NCI-H524 treated with DMSO at 0.1 percent for 48 hours (cell line): ENCODE data around the gene RETREG2.
"Not testable (repeated sequence)": the region's sequence is repeated elsewhere in the genome, so short reads cannot be mapped to it uniquely, and the experiment has no call there.

ENCODE experiments used
- DNase-seq: peaks from one replicate; lab custom pipeline; 2025; lab: John Stamatoyannopoulos, UW

The RETREG2 gene

GRCh38 chr2:219197388-219197787 is 19.3 kb downstream of the RETREG2 start:
- no peak for DNase-seq

DNA sequence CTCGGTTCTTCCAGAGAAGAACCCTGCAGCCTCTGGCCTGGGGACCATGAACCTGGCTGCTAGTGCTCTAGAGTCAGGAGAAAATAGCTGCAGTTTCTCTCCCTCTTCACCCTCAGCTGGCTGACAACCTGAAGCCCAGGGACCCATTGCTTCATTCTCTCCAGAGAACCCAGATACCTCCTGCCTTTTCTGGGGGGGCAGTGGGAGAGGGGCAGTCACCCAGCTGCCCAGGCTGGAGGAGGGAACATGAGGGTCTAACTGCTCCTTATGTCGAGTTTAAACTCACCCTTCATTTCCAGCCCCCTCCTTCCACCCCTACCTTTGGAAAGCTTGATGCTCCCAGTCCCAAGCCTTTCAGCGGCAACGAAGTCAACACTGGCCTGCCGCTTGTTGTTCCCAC is 20.9 kb downstream of the RETREG2 start:
- no peak for DNase-seq

DNA sequence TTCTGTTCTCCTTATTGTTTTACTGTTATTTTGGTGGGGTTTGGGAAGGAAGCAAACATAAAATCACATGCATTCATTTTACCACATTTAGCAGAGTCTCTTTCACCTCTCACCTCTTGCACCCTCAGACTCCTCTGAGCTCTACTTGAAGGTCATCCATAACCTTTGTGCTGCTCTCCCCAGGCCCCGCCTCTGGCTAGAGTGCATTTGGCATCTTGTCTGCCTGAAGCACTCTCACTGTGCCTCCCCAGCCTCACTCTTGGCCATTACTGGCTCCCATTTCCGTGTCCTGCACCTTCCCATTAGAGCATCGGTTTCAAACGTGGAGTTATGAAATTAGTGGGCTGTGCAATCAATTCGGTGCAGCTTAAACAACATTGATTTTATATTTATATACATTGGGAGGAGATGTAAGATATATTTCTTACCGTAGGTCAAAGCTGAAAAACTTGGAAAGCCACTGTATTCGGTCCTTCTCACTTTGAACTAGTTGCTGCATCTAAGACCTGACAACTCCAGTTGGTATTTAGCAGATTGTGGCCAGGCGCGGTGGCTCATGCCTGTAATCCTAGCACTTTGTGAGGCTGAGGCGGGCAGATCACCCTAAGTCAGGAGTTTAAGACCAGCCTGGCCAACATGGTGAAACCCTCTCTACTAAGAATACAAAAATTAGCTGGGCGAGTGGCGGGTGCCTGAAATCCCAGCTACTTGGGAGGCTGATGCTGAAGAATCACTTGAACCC is 21.6 kb downstream of the RETREG2 start:
- DNase-seq = no peak

GRCh38 chr2:219200502-219201326 is 22.6 kb downstream of the RETREG2 start:
- DNase-seq = not testable (repeated sequence)

- DNase-seq = not testable (repeated sequence)
Measured at GRCh38 chr2:219201331-219201730, 23.3 kb downstream of the RETREG2 start.

- DNase-seq = no peak
Measured at GRCh38 chr2:219204425-219205164, 26.5 kb downstream of the RETREG2 start.

DNA sequence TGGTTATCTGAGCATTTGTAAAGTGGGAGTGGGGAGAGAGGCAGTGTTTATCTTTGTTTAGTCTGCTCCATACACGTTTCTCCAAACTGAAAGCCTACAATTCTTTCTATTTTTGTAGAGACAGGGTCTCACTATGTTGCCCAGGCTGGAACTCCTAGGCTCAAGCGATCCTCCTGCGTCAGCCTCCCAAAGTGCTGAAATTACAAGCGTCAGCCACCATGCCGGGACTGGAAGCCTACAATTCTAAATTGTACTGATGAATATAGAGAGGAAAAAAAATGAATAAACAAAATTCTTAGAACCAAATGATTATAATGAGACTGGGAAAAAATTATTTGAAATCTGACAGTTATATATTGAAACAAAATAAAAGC is 27.1 kb downstream of the RETREG2 start:
- no peak for DNase-seq

DNA sequence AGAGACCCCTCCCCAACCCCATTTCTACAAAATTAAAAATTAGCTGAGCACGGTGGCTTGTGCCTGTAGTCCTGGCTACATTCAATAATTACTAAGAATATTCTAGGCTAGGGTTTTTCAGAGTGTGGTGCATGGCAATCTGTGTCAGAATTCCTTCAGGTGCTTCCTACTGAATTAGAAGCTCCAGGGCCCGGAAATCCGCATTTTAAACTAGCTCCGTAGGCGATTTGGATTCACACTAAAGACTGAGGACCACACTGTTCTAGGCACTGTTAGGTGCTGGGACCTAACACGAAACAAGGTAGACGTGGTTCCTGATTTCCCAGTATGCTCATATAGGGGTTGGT is 27.9 kb downstream of the RETREG2 start:
- no peak for DNase-seq

GRCh38 chr2:219206328-219207133 is 28.5 kb downstream of the RETREG2 start, which contains the start of gene ZFAND2B:
ZFAND2B (plus strand) TSS chr2:219206782; CDS start chr2:219206988, 206 bp downstream.
- DNase-seq = peak; percentile 51

- DNase-seq = no peak
Measured at GRCh38 chr2:219207134-219207883, 29.2 kb downstream of the RETREG2 start.

GRCh38 chr2:219207884-219208740 is 30.0 kb downstream of the RETREG2 start:
- no peak for DNase-seq

DNA sequence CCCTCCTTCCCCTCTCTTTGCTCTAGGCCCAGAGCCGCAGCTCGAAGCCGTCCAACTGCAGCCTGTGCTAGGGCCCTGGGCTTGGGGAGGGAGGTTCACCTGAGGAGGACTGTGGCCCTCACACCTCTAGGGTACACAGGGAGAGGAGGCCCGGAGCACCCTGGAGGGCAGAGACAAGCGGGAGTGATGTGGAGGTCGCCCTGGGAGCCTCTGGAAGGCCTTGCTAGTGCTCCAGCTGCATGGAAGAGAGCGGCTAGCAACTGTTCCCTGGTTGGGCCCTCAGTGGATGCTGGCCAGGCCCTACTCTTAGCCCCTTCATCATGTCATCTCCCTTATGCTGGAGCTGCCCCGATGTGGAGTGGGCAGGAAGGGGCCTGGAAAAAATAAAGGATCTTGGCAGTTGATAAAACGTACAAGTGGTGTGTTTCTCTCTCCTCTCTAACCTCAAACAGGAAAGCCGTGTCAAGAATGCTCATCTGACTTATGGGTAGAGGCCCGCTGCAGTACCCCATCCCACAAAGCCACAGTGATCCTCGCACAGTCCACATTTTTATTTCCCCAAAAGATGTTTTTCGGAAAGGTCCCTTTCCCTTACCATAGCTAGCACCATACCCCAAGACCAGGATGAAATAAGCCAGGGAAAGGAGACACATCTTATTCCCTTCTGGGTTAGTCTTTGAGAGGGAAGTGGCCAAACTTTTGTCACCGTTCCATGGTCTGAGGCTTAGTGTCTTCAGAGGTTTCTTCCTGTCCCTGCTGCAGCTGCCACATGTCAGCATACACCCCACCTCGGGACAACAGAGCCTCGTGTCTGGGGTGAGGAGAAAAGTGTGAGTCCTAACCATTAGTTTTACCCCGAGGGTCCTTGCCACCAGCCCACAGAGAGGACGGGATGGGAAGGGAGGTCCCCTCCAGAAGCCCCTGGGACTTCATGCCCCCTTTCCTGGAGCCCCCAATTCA is 31.4 kb downstream of the RETREG2 start:
- no peak for DNase-seq

GRCh38 chr2:219210196-219210885 is 32.3 kb downstream of the RETREG2 start:
- DNase-seq = no peak

DNA sequence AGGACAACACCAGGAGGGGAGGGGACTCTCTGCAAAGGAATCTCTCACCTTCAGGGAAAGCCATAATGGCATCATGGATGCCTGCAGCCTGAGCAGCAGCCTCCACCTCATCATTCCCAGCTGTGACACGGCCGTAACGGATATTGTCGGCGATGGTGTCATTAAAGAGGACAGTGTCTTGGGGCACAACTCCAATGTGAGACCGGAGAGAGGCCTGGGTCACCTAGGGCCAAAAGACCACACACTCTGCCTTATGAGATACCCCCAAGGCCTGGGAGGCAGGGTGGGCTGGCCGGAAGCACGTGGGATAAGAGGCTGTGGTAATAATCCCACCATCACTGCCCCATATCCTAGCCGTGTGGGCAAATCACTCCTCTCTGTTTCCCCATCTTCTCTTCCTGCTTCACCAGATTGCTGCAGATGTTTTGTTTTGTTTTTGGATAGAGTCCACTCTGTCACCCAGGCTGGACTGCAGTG is 32.8 kb downstream of the RETREG2 start:
- no peak for DNase-seq

DNA sequence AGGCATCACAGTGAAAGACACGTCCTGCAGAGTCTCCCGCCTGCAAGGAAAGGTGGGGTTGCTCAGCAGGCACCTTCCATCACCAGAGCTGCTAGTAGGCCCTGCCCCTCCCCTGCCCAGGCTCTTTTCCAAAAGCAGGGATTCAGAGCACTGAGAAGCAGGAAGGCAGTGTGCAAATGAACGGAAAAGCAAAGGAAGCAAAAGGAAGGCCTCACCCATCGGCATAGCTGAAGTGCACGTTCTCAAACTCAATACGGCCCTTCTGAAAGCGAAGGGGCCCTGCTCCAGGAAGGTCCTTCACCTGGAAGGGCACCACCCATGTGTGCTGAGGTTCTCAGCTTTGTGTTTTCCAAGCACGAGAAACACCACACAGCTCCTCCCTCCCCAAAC is 34.9 kb downstream of the RETREG2 start:
- no peak for DNase-seq

DNA sequence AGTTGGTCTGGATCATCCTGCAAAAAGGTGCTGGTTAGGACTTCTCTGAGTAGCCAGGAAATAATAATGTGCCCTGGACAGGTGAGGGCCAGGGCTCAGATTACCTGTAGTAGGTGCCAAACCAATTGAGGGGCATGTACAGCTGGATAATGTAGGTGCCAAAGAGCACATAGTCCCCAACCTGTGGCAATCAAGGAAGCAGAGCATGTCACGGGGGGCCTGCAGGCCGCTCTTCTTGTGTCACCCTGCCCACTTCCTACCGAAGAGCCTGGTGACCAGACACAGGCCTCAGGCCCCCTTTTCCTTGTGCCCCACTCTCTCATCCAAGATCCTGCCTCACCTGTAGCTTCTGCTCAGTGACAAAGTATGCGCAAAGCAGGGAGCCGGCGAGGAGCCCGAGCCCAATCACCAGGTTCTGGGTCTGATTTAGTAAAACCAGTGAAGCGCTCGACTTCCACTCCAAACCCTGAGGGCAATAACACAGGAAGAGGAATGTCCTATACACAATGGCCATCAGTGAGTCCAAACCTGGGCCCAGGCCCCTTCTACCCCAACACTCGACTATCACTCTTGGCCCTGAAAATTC is 35.5 kb downstream of the RETREG2 start:
- no peak for DNase-seq

DNA sequence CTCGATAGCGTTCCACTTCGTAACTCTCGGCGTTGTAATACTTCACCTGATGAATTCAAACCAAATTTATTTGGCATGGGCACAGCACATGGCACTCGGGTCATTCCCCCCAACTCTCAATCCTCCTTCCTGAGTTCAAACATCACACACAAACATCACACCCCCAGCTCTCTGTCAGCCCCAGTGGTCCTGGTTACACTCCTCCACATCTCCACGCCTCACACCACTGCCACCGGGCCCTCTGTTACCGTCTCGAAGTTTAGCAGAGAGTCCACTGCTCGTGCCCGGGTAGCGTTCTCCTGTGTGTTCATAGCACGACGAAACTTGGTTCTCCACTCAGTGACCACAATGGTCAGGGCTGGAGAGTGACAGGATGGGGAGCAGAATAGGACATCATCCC is 36.1 kb downstream of the RETREG2 start:
- DNase-seq = no peak

GRCh38 chr2:219214786-219215185 is 36.7 kb downstream of the RETREG2 start:
- no peak for DNase-seq
